Stimulated activated CD8-positive, alpha-beta memory T cell treated with anti-CD3 and anti-CD28 coated beads, Interleukin-2, amount 100 ng/mL, for 48 hours (primary cell): ENCODE data around the gene KLHDC9.
"Not testable (repeated sequence)": the region's sequence is repeated elsewhere in the genome, so short reads cannot be mapped to it uniquely, and the experiment has no call there.

Experiments
- DNase-seq, 2 donors: peaks; one replicate each; pipeline ENCODE4 v3.0.0-alpha.2; 2020; ENCODE audit warnings: low read depth in 2 of 2

KLHDC9 gene, protein sequence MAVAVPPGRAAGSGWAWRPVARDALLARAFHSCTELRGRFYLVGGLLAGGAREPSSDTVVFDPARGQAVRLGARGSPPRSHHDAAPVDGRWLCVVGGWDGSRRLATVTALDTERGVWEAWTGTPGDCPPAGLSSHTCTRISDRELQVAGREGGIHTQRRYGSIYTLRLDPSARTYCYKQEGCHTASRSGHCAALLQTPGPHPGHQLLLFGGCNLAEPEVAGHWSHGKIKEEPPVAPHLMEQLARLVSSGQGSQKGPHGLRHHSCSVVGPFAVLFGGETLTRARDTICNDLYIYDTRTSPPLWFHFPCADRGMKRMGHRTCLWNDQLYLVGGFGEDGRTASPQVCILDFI

DNA sequence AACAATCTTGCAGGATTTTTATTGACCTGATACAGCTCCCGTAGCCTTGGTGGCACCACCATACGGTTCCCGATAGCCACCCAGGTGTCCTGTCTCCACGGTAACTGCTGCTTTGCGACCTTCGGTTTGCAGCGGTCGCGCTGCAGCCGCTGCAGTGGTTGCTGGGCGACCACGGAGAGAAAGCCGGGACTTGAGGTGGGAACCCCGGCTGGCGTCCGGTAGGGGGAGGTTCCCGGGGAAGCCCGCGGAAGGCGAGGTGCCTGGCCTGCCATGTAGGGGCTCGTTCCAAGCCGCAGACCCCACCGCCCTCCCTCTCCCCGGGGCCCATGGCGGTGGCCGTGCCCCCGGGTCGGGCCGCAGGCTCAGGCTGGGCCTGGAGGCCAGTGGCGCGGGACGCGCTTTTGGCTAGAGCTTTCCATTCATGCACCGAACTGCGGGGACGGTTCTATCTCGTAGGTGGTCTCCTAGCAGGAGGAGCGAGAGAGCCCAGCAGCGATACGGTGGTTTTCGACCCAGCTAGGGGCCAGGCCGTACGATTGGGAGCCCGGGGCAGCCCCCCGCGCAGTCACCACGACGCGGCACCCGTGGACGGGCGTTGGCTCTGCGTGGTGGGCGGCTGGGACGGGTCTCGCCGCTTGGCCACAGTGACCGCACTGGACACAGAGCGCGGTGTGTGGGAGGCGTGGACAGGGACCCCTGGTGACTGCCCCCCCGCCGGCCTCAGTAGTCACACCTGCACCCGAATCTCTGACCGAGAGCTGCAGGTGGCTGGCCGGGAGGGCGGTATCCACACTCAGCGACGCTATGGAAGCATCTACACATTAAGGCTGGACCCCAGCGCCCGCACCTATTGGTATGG is at the start of gene KLHDC9:
KLHDC9 (plus strand) TSS at position 152 of the 859 bp plus-strand sequence; CDS start at position 327, 175 bp downstream.
- peak; percentile 62 to 70 for DNase-seq

DNA sequence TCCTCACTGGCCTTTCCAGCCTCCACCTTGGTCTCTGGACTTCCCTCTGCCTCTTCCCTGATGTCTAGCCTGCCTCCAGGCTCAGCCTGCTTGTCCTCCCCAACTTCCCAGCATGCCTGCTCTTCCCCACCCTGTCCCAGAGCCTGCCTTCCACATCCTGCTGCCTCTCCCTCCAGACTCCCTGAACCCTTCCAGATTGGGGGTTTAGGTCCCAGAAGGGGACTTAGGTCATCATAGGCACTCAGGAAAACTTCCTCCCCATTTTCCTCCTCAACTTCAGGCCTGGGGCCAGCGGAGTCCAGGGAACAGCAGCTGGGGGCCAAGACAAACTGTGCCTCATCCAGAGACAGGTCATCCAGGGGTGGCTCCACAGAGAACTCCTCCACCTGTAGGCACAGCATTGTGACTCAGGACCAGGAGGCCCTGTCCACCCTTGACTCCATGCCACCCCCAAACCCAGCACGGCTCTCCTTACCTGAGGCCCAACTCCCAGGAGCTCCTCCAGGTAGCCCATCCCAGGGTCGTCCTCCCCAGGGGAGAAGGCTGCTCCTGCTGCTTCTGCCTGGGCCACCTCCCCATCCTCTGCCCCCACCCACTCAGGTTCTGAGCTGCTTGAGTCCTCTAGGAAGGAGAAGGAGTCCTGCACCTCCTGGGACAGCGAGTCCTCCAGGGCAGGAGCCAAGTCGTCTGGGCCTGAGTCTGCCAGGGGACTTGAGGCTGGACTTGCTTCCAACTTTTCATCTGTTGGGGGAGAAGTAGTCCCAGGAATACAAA is 49.0 kb upstream of the KLHDC9 start:
- DNase-seq: no peak

DNA sequence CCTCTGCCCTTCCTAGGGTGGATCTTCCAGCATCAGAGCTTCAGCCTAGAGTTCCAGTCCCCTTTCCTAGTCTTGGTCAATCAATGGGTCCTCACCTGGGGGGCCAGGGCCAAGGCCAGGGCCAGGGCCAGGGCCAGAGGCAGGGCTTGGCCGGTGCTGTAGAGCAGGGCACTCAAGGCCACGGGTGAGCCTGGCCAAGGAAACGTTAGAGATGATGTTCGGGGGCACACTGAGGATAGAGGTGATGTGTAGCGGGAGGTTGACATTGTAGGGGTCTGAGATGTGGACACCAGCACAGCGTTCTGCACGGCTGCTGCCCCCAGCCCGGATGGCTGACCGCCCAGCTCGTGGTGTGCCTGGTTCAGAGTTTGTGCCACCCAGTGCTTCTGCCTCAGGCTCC is 46.9 kb upstream of the KLHDC9 start:
- no peak for DNase-seq

DNA sequence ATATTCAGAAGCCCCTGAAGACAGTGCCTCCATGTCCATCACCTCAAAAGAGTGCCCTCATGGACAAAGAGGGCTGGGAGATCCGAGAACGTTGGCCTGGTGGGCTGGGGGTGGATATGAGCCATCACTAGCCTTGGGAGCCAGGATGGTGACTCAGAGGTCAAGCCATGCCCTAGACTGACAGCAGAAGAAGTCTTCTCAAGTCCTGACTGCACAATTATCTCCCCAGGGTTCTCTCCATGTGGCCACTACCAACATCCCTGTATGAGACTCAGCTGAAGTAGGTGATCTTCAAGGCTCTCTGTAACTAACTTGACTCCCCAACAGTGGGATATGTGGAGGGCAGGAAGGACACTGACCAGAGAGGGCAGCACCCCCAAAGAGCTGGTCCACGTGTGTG is 45.3 kb upstream of the KLHDC9 start:
- no peak for DNase-seq

DNA sequence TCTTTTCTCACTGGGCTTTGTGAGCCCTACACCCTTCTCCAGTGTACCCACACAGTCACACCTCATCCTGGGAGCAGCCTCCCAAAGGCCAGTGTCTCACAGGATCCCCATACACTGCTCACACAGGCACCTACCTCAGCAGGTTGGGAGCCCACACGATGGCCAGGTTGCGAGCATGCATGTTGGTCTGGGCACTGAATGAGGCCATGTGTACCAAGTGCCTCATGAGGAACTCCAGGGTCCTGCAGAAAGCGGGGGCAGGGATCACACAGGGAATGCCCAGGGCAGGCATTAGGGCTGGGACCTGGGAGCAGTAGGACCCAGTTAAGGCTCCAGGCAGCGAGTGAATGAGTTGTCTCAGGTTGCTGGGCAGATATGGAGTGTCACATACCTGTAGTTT is 43.9 kb upstream of the KLHDC9 start:
- DNase-seq: no peak

DNA sequence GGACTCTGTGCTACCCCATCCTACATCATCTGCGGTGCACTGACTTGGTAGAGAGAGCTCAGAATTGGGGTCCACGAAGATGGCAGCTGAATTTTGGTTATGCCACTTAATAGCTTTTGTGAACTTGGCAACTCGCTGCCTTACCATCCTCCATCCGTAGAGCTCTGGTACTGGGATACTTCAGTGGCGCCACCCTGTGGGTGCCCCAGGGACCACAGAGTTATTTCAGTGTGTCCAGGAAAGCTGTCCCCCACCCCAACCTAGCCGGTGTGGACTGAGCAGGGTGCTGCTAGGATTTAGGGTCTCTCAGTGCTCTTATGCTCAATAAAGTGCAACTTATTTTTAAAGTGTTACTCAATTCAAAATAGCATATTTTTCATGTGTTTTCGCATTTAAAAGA is 43.4 kb upstream of the KLHDC9 start:
- DNase-seq: no peak

DNA sequence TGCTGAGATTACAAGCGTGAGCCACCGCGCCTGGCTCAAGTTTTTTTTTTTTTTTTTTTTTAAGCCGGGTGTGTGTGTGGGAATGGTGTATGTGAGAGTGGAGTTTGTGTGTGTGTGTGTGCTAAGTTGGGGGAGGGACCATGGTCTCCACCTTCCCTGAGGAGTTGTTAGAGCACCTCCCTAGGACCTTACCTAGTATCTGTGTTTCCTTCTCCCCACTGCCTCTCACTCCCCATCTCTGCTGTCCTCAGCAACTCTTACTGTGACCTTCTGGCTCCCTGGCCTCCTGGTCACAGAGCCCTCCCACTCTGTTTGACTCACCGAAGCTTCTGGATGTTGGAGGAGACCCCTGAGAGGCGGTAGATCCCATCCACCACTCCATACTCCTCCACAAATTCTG is 38.9 kb upstream of the KLHDC9 start:
- DNase-seq: no peak

DNA sequence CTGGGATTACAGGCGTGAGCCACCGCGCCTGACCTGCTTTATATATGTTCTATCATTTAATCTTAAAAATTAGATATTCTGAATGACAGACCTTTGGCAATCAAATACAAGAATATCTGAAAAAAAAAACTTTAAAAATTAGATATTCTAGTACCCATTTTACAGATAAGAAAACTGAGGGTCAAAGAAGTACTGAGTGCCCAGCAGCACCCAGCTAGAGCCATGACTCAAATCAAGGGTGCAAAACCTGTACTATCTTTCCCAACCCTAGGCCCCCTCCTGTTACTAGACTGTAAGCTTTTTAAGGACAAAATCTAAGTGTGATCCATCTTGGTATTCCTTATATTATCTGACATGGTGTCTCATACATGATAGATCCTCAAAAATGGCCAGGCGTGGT is 36.7 kb upstream of the KLHDC9 start:
- DNase-seq: no peak

DNA sequence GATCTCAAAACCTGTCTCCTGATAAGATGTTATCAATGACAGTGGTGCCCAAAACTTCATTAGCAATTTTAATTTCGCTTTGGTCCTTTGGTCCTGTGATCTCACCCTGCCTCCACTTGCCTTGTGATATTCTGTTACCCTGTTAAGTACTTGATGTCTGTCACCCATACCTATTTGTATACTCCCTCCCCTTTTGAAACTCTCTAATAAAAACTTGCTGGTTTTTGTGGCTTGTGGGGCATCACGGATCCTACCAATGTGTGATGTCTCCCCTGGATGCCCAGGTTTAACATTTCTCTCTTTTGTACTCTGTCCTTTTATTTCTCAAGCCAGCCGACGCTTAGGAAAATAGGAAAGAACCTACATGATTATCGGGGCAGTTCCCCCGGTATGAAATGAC is 34.2 kb upstream of the KLHDC9 start:
- DNase-seq: not testable (repeated sequence)

DNA sequence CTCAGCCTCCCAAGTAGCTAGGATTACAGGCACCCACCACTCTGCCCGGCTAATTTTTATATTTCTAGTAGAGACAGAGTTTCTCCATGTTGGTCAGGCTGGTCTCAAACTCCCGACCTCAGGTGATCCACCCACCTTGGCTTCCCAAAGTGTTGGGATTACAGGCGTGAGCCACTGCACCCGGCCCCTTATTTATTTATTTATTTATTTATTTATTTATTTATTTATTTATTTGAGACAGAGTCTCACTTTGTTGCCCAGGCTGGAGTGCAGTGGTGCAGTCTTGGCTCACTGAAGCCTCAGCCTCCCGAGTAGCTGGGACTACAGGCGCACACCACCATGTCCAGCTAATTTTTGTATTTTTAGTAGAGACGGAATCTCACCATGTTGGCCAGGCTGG is 32.5 kb upstream of the KLHDC9 start:
- DNase-seq: not testable (repeated sequence)

DNA sequence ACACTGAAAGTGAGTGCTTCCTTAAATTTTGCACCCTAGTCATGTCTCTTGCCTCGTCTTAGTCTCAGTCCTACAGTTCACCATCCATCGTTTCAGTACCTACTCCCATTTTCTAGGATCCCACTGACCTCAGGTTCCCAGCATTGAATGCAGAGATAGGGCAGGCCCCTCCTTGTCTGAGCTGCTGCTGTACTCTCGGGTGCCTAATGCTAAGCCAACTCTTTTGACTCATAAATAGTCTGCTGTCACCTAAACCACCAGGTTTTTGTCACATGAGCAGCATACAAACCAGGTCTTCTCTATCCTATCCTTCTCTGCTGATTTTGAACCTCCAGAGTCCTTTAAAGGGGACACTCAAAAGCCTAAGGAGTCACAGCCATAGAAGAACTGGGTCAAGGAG is 31.5 kb upstream of the KLHDC9 start:
- no peak for DNase-seq

DNA sequence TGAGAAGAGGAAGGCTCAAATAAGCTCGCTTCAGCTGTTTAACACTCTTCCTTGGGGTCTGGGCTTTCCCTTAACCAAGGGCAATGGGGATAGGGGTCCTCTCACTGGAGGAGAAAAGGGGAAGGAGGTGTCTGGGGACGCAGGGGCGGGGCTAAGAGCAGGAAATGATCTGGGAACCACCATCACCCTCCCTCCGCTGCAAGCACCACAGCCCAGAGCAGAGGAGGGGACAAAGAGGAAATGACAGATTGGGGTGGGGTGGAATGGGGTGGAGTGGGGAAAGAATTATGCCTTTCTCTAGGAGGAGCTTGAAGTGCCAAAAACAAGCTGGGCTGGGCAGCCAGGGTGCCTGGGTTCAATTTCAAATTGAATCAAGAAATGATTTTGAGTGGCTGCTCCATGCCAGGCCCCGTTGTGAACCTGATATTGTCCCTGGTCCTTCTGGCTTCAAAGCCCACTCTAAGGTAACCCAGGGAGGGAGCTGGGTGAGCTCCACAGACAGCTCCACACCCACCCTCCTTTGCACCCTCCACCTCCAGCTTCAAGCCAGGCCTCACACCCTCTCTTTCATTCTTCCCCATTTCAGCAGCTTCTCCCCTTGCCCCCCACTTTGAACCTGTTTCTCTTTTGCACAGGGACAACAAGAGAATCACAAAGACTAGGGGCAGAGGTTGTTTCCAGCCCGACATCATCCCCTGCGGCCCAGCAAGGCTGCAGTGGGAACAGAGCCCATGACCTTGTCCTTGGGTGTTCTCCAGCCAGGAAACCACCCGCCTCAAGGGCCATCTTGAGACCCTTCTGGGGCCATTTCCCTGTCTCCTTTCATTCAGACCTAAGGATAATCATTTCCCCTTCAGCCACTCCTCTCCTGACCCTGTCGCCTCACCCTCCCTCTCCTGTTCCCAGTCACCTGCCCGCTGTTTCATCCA is 29.6 kb upstream of the KLHDC9 start:
- DNase-seq: peak; percentile 68 to 77

DNA sequence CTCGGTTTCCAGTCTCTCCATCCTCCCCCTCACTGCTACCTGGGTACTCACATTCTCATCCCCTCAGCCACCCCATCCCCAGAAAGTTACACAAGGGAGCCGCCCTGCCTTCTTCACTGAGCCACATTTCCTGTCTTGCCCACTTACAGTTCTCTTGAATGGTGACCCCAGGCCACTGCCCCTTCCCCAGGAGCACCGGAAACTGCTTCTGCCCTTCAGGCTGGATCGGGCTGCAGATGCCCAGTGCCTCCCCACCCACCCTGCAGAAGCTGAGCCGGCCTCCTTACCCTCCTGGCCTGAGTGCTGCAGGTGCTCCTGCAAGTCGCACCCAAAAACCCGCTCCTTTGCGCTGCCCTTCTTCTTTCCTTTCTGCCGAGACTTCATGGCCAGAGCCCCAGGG is 28.9 kb upstream of the KLHDC9 start:
- DNase-seq: no peak

DNA sequence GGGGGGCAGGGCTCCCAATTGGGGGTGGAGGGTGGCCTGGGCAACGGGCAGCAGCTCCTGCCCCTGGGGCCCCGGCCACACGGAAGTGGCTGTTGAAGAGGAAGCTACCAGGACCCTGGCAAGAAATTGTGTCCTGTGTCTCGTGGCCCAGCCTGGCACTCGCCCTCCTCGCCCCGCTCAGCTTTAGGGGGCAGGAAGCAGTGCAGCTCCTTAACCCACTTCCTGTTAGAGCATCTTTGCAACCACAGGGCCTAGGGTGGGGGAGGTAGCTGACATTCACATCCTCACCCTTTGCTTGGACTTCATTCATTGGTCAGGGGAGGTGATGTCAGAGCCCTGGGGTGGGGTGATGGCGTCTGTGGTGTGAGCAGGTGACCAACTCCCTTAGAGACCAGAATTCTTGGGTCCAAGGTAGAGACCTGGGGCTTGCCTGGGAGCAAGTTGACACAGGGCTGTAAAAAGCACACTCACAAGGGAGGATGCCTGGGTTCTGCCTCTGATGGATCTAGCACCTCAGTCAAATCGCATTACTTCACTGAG is 28.4 kb upstream of the KLHDC9 start, which contains the start of gene ARHGAP30:
ARHGAP30 (minus strand) TSS at position 161 of the 540 bp plus-strand sequence. CDS start 267 bp downstream, outside the sequence.
- DNase-seq: peak; percentile 72

DNA sequence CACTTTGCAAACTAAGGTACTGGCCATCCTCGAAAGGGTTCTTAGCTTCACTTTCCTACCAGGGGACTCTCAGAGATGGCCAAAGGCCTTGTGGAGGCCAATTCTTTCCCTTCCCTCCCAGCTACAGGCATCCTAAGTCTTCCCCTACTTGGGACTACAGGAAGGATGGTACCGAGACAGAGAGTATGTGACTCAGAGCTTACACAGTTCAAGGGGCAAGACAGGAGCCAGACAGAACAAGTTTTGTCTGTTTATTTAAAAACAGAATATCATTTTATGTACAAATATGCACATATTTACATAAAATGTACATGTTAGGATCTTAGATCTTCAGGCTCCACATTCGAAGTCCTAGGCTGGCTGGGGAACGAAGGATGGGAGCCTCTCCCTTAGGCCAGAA is 27.4 kb upstream of the KLHDC9 start:
- DNase-seq: no peak

DNA sequence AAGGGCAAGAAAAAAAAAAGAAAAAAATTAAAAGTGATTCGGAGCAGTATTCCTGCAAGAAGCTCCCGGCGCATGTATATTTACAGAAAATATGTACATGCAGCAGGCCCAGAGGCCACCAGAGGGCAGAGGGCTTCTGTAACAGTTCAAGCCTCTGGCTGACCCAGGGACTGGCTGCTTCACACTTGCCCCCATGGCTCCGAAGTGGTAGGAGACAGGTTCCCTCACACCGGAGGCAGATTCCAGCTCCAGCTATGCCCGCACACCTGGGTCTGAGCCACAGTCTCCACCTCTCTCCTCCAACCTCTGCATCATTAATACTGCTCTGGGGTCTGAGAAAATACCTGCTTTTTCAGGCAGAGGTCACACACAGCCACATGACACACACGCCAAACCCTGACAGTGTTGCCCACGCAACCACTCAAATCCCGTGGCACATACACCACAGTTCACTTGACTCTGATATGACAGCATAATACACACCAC is 26.2 kb upstream of the KLHDC9 start:
- DNase-seq: peak in 1 of 2 donors; percentile 36

DNA sequence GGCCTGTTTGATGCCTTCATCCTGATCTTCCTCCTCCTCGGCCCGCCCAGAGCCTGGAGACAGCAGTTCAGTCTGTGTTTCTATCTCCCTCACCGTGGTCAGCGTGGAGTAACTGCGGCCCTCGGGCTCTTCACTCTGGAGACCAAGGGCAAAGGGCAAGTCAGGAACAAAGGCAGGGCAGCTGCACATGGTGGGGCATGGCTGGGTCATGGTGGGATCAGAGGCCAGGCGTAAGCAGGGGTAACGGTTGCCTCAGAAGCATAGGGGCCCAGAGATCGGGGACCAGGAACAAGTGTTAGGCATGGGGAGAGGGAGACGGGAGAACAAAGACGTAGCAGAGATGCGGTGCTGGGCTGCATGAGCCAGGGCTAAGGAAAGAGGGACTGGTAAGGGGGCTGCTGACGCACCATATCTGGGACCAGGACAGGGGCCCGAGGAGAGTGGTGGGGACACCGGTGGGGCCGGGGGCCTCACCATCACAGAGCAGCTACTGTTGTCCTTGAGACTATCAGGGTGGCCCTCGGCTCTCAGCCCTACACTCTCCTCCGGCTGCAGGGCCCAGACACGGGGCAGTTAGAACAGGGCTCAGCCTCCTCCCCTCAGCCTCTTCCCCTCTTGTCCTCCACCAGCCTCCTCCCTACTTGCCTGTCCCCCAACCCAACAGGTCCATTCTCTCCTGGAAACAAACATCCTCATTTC is 25.3 kb upstream of the KLHDC9 start:
- no peak for DNase-seq

DNA sequence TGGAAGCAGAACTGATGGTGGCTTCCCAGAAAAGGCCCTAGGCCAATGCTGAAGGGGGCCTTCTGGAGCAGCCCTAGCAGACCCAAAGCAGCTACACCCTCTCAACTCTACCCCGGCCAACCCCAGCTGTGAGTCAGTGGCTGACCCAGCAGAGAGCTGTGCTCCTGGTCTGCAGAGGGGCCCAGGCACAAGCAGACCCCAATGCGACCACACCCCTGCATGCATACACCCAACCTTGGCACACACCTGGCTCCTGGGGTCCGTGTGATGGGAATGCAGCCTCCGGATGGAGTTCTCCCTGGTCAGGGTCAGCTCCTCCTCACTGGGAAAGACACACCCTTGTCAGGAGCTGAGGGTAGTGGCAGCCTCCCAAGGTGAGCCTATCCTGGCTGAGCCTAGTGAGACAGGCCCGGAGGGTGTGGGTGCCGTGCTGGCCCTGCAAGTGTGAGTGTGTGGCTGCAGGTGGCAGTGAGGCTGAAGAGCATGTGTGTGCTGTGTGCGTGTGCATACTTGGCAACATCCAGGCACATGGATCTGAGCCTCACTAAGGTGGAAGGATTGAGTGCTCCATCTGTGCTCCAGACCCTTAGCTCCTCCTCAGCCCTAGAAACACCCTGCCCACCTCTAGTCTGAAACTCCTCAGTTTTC is 24.6 kb upstream of the KLHDC9 start:
- DNase-seq: no peak

DNA sequence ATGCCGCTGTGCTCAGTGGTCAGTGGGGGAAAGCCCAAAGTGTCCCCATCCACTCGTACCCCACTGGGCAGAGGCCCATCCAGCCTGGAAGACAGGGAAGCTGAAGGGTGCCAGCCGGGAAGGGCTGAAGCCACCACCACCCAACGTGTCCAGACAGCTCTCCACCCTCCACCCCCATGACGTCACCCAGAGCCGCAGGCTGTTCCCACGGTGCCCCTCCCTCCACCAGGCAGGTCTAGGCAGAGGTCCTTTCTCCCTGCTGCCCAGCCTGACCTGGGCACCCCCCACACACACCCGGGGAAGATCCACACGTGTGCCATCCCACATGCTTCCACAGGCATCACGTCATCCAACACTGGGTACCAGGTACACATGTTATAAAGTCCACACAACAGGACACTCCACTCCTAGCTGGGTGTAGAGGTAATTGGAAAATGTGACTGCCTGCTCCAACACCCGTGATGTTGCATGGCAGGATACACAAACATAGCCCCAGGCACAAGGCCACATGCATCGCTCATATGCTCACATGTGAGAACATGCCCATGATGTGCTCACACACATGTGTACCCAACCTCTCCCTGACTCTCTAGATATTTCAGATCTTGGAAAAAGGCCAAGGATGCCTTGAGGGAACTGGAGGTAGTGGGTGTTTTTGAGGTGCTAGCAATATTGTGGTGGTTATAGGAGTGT is 23.3 kb upstream of the KLHDC9 start:
- no peak for DNase-seq
